ENCODE results near the gene OR56A5.

Gene OR56A5, protein sequence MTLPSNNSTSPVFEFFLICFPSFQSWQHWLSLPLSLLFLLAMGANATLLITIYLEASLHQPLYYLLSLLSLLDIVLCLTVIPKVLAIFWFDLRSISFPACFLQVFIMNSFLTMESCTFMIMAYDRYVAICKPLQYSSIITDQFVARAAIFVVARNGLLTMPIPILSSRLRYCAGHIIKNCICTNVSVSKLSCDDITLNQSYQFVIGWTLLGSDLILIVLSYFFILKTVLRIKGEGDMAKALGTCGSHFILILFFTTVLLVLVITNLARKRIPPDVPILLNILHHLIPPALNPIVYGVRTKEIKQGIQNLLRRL

DNA sequence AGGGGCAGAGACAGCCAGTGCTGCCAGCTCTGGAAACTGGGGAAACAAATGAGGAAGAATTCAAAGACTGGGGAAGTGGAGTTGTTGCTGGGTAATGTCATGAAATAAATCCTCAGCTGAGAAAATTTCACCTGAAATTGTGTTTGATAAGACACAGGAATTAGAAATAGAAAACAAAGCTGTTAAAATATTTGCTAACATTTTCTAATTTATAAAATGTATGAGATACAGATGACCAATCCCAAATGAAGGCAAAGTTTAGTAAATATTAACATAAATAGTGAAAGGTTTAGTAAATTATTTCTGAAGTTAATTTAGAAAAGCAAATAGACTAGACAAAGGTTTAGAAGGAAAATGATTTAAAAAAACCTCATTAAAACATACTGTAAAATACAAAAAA lies at the start of gene OR56A5:
Gene OR56A5 (minus strand): TSS at position 101 of the 400 bp plus-strand sequence. CDS start 0 bp downstream, at position 101.
- Histone ChIP-seq H3K27me3 (ENCODE audit: control insufficient read depth, insufficient read depth, low read length) (no peaks in the 10 kb centered on the region), H3K9ac (ENCODE audit: low read length) (no peak within 1 kb of the TSS), H3K4me1 (ENCODE audit: control insufficient read depth, insufficient read depth, low read length) (no peaks in the 10 kb centered on the region), H3K36me3 (ENCODE audit: control insufficient read depth, insufficient read depth, low read length) (no peaks in the 10 kb centered on the region), H3K27ac (ENCODE audit: low read depth, low read length) (no peak within 1 kb of the TSS), H3K4me3 (ENCODE audit: low read length) (no peak within 1 kb of the TSS)

DNA sequence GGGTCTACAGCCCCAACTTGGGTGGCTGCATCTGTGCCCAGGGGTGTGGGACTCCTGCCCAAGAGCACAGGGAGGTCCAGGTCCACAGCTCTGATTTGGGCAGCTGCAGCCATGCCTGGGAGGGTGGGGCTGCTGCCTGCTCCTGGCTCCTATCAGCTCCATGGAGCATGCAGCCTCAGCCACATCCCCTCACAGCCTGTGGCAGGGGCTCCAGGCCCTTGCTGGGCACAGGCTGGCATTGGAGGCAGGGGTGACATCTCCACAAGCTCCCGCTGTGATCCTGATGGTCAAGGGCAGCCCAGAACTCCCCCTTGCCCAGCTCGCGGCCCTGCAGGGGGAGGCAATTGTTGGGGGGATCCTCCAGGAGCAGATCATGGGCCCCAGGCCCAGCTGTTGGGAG lies 44.7 kb upstream of the OR56A5 start:
- H3K4me1 ChIP-seq (ENCODE audit: control insufficient read depth, insufficient read depth, low read length) = no peaks in the 10 kb centered on the region
- no peak overlapping the region for H3K27ac ChIP-seq (ENCODE audit: low read depth, low read length)
- no peaks in the 10 kb centered on the region for H3K27me3 ChIP-seq (ENCODE audit: control insufficient read depth, insufficient read depth, low read length)
- H3K9ac ChIP-seq (ENCODE audit: low read length) = no peak overlapping the region
- no peaks in the 10 kb centered on the region for H3K36me3 ChIP-seq (ENCODE audit: control insufficient read depth, insufficient read depth, low read length)
- no peak overlapping the region for H3K4me3 ChIP-seq (ENCODE audit: low read length)

DNA sequence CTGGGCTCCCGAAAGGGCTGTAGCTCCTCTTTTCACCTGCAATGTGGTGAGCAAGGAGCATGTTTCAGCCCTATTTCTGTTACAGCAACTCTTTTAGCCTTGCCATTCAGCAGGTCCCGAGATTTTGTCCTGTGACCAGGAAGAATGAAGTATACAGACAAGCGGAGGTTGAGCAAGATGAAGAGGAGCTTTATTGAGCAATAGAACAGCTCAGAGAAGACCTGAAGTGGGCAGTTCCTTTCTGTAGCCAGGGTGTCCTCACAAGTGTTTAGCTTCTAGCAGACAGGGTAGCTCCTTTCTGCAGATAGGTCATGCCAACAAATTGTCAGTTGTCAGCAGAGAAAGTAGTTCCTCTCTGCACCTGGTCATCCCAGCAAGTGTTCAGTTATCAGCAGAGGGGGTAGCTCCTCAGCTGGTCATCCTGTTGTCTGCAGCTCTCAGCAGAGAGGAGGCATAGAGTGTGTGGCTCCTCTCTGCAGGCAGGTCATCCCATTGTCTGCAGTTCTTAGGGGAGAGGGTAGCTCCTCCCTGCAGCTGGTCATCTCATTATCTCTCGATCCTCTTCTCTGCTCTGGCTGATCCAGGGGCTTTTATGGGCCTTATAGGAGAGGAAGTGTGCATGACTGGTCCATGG lies 43.9 kb upstream of the OR56A5 start:
- Histone ChIP-seq H3K36me3 (ENCODE audit: control insufficient read depth, insufficient read depth, low read length) (no peaks in the 10 kb centered on the region), H3K9ac (ENCODE audit: low read length) (no peak overlapping the region), H3K27ac (ENCODE audit: low read depth, low read length) (no peak overlapping the region), H3K4me3 (ENCODE audit: low read length) (no peak overlapping the region), H3K27me3 (ENCODE audit: control insufficient read depth, insufficient read depth, low read length) (no peaks in the 10 kb centered on the region), H3K4me1 (ENCODE audit: control insufficient read depth, insufficient read depth, low read length) (no peaks in the 10 kb centered on the region)

DNA sequence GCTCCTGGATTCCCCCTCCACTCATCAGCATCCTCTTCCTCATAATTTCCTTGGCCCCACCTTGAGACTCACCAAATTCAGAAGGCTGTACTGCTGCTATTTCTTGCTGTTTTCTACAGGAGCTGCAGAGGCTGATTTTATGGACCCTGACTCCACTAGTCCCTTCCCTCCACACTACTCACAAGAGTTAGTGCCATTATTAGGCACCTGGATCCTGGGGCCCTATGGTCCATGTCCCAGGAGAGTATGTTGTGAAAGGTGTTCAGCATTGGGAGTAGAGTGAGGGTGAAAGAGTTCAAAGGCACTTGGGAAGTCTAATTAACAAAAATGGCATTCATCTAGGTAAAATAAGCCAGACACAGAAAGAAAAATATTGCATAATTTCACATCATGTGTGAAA lies 38.6 kb upstream of the OR56A5 start, which contains the start of gene OR56A4:
Gene OR56A4 (minus strand): TSS at position 101 of the 400 bp plus-strand sequence. CDS start 3,954 bp downstream, outside the sequence.
- no peaks in the 10 kb centered on the region for H3K27me3 ChIP-seq (ENCODE audit: control insufficient read depth, insufficient read depth, low read length)
- no peak within 1 kb of the TSS for H3K27ac ChIP-seq (ENCODE audit: low read depth, low read length)
- H3K4me3 ChIP-seq (ENCODE audit: low read length) = no peak within 1 kb of the TSS
- H3K36me3 ChIP-seq (ENCODE audit: control insufficient read depth, insufficient read depth, low read length) = no peaks in the 10 kb centered on the region
- H3K4me1 ChIP-seq (ENCODE audit: control insufficient read depth, insufficient read depth, low read length) = no peaks in the 10 kb centered on the region
- H3K9ac ChIP-seq (ENCODE audit: low read length) = no peak within 1 kb of the TSS

DNA sequence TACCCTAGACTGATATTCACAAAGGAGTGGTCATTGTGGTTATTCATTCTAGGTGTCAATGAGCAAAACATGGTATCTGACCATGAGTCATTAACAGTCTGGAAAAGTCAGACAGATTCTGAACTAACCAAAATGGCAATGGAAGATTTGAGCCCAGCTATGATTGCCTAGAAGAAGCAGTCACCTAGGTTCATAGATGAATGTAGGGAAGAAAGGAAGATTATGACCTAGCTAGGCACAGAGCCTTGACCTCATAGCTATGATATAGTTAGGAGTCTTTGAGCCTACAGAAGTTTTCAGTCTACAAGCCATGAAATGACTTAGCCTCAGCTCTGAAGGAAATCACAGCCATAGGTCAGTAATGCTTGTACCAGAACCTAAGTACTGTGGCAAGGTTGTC lies 38.1 kb upstream of the OR56A5 start:
- H3K27ac ChIP-seq (ENCODE audit: low read depth, low read length) = no peak overlapping the region
- no peaks in the 10 kb centered on the region for H3K36me3 ChIP-seq (ENCODE audit: control insufficient read depth, insufficient read depth, low read length)
- H3K4me3 ChIP-seq (ENCODE audit: low read length) = no peak overlapping the region
- H3K9ac ChIP-seq (ENCODE audit: low read length) = no peak overlapping the region
- no peaks in the 10 kb centered on the region for H3K4me1 ChIP-seq (ENCODE audit: control insufficient read depth, insufficient read depth, low read length)
- H3K27me3 ChIP-seq (ENCODE audit: control insufficient read depth, insufficient read depth, low read length) = no peaks in the 10 kb centered on the region

DNA sequence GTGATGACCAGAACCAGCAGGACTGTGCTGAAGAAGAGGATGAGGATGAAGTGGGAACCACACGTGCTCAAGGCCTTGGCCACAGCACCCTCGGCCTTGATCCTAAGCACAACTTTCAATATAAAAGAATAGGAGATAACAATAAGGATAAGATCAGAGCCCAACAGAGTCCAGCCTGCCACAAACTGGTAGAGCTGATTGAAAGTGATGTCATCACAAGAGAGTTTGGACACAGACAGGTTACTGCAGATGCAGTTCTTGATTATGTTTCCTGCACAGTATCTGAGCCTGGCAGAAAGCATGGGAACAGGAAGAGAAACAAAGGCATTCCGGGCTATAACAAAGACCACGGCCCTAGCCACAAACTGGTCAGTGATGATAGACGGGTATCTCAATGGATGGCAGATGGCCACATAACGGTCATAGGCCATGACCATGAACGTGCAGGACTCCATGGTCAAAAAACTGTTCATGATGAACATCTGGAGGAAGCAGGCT lies 34.0 kb upstream of the OR56A5 start:
- Histone ChIP-seq H3K9ac (ENCODE audit: low read length) (no peak overlapping the region), H3K36me3 (ENCODE audit: control insufficient read depth, insufficient read depth, low read length) (no peaks in the 10 kb centered on the region), H3K27ac (ENCODE audit: low read depth, low read length) (no peak overlapping the region), H3K4me3 (ENCODE audit: low read length) (no peak overlapping the region), H3K4me1 (ENCODE audit: control insufficient read depth, insufficient read depth, low read length) (no peaks in the 10 kb centered on the region), H3K27me3 (ENCODE audit: control insufficient read depth, insufficient read depth, low read length) (no peaks in the 10 kb centered on the region)

DNA sequence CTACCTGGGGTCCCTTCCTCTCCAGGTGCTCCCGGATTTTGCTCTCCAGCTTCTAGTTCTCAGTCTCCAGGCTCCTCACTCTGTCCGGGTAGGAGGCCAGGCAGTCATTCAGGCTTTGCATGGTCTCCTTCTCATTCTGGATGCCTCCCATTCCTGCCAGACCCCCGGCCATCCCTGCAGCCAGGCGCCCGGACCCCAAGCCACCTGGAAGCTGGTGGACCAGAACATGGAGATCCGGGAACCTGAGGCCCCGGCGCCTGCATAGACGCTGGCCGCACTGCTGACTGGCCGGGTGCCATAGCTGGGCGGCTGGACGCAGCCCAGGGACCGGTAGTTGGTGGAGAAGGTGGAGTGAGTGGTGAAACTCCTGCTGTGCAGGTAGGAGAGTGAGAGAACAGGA lies 26.5 kb upstream of the OR56A5 start:
- H3K9ac ChIP-seq (ENCODE audit: low read length) = no peak overlapping the region
- H3K36me3 ChIP-seq (ENCODE audit: control insufficient read depth, insufficient read depth, low read length) = no peaks in the 10 kb centered on the region

DNA sequence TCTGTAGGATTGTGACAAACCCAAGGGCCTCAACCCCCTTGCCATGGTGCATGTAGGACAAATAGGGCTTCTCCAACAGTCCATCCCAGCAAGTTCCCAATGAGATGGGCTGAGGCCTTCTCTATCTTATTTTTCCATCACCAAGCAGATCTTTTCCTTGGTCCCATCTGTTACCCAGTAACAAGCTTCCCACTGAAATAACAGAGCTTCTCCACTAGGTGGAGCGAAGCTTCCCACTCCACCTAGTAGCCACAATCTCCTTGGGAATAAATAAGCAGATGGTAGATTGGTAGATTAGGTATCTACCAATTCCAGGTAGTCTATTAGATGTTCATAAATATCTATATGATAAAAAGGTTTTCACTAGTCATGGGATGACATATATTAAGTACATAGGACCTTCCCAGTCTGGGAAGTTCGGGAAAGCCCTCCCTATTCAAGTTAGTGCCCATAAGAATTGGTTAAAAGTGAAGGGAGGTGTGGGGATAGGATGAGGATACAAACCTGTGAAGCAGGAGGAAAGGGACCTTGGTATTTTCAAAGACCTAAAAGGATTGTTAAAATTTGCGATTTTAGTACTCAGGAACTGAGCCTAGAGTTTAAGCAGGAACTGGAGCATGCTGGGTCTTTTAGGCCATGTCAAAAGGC lies 24.4 kb upstream of the OR56A5 start:
- H3K27ac ChIP-seq (ENCODE audit: low read depth, low read length) = no peak overlapping the region
- no peak overlapping the region for H3K9ac ChIP-seq (ENCODE audit: low read length)
- H3K4me3 ChIP-seq (ENCODE audit: low read length) = no peak overlapping the region
- no peaks in the 10 kb centered on the region for H3K4me1 ChIP-seq (ENCODE audit: control insufficient read depth, insufficient read depth, low read length)
- no peaks in the 10 kb centered on the region for H3K36me3 ChIP-seq (ENCODE audit: control insufficient read depth, insufficient read depth, low read length)
- H3K27me3 ChIP-seq (ENCODE audit: control insufficient read depth, insufficient read depth, low read length) = no peaks in the 10 kb centered on the region

More for the DNA sequence above, 26.5 kb upstream of the OR56A5 start:
- Histone ChIP-seq H3K4me1 (ENCODE audit: control insufficient read depth, insufficient read depth, low read length) (no peaks in the 10 kb centered on the region), H3K27me3 (ENCODE audit: control insufficient read depth, insufficient read depth, low read length) (no peaks in the 10 kb centered on the region), H3K27ac (ENCODE audit: low read depth, low read length) (no peak overlapping the region), H3K4me3 (ENCODE audit: low read length) (no peak overlapping the region)

DNA sequence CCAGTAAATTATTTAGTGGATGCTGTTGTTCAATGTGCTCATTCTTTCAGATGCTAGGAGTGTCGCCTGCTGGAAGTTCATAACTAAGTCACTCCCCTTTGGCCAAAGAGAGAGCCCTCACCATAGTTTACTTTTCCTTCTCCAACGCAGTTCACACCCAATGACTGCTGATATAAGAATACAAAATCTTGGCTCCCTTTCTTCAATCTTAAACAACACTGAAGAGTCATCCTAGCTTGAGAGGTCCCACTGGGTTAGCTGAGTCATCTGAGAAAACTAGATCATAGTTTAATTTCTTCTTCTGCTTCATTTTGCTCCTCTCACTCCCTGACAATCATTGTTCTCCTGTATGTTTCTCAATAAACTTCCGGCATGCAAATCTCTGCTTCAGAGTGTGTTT lies 23.9 kb upstream of the OR56A5 start:
- H3K27me3 ChIP-seq (ENCODE audit: control insufficient read depth, insufficient read depth, low read length) = no peaks in the 10 kb centered on the region
- no peak overlapping the region for H3K4me3 ChIP-seq (ENCODE audit: low read length)
- H3K36me3 ChIP-seq (ENCODE audit: control insufficient read depth, insufficient read depth, low read length) = no peaks in the 10 kb centered on the region
- no peaks in the 10 kb centered on the region for H3K4me1 ChIP-seq (ENCODE audit: control insufficient read depth, insufficient read depth, low read length)
- H3K9ac ChIP-seq (ENCODE audit: low read length) = no peak overlapping the region
- no peak overlapping the region for H3K27ac ChIP-seq (ENCODE audit: low read depth, low read length)

DNA sequence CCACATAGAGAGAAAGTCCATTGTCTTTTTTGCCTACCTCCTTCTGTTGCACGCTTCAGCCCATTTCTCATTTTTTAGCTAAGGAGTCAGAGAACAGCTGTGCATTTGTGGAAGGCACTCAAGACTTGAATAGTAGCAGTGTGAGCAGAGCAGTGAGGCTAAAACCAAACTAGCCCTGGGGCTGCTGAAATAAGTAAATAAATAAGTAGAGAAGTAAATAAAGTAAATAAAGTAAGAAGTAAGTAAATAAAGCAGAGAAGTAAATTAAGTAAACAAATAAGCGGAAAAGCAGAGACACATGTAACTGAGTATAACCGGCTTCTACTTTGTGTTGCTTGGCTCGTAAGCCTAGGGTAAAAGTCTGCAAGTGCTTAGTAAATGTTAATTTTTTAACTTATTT lies 20.9 kb upstream of the OR56A5 start:
- no peak overlapping the region for H3K4me3 ChIP-seq (ENCODE audit: low read length)
- no peaks in the 10 kb centered on the region for H3K4me1 ChIP-seq (ENCODE audit: control insufficient read depth, insufficient read depth, low read length)
- no peak overlapping the region for H3K9ac ChIP-seq (ENCODE audit: low read length)
- H3K36me3 ChIP-seq (ENCODE audit: control insufficient read depth, insufficient read depth, low read length) = no peaks in the 10 kb centered on the region
- H3K27ac ChIP-seq (ENCODE audit: low read depth, low read length) = no peak overlapping the region
- no peaks in the 10 kb centered on the region for H3K27me3 ChIP-seq (ENCODE audit: control insufficient read depth, insufficient read depth, low read length)

DNA sequence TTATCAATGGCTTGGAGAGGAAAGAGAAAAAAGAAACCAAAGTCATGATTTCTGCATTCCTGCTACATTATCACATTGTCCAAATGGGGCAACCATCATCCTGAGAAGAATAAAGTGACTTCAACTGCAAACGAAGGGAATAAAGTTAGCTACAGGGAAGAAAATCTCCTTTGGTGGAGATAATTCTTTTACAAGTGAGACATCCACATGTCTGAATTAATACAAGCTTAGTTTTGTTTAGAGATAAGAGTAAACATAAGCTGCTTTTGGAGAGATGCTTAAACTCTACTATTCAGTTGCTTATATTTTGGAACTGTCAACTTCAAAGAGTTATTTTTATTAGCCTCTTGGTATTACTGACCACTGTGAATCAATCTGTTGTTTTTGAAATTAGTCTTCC lies 18.6 kb upstream of the OR56A5 start, which contains the start of gene OR52L1:
Gene OR52L1 (minus strand): TSS at position 101 of the 400 bp plus-strand sequence. CDS start 55 bp downstream, at position 46.
- H3K27me3 ChIP-seq (ENCODE audit: control insufficient read depth, insufficient read depth, low read length) = no peaks in the 10 kb centered on the region
- H3K9ac ChIP-seq (ENCODE audit: low read length) = no peak within 1 kb of the TSS
- H3K4me3 ChIP-seq (ENCODE audit: low read length) = no peak within 1 kb of the TSS
- no peaks in the 10 kb centered on the region for H3K36me3 ChIP-seq (ENCODE audit: control insufficient read depth, insufficient read depth, low read length)
- H3K27ac ChIP-seq (ENCODE audit: low read depth, low read length) = no peak within 1 kb of the TSS
- no peaks in the 10 kb centered on the region for H3K4me1 ChIP-seq (ENCODE audit: control insufficient read depth, insufficient read depth, low read length)

DNA sequence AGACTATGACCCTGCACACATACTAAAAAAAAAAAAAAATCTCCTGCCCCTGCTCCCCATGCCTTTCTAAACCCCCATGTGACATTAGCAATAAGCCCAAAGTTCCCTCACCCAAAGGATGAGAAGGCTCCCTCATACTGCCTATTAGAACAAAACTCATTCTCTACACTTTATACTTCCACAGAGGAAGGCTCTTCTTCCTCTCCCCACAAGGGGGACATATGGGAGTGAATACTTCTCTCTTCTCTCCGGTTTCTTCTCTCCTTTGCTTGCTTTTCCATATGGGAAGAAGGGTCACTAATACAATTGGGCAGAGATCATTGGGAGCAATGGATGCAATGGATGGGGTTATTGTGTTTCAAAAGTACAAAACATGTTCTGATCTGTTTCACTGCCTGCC lies 15.1 kb upstream of the OR56A5 start:
- no peaks in the 10 kb centered on the region for H3K4me1 ChIP-seq (ENCODE audit: control insufficient read depth, insufficient read depth, low read length)
- H3K9ac ChIP-seq (ENCODE audit: low read length) = no peak overlapping the region
- H3K27me3 ChIP-seq (ENCODE audit: control insufficient read depth, insufficient read depth, low read length) = no peaks in the 10 kb centered on the region
- H3K36me3 ChIP-seq (ENCODE audit: control insufficient read depth, insufficient read depth, low read length) = no peaks in the 10 kb centered on the region
- H3K4me3 ChIP-seq (ENCODE audit: low read length) = no peak overlapping the region
- H3K27ac ChIP-seq (ENCODE audit: low read depth, low read length) = no peak overlapping the region
